Ishikawa (cell line): Measurements from ENCODE around the gene CSNK1D.

Experiments used
- CEBPB ChIP-seq: IDR thresholded peaks from 2 replicates; pipeline ENCODE4 v1.6.1; 2012
- CREB1 ChIP-seq: IDR thresholded peaks from 2 replicates; pipeline ENCODE4 v1.6.1; 2012; ENCODE audit warnings: low read depth
- EGR1 ChIP-seq: IDR thresholded peaks from 2 replicates; pipeline ENCODE4 v1.6.1; 2012
- EP300 ChIP-seq: IDR thresholded peaks from 2 replicates; pipeline ENCODE4 v1.6.1; 2012; ENCODE audit warnings: borderline replicate concordance
- FOXM1 ChIP-seq: IDR thresholded peaks from 2 replicates; pipeline ENCODE4 v1.6.1; 2012; ENCODE audit warnings: low read depth, borderline replicate concordance
- MAX ChIP-seq: IDR thresholded peaks from 2 replicates; pipeline ENCODE4 v1.6.1; 2012
- NFIC ChIP-seq: IDR thresholded peaks from 2 replicates; pipeline ENCODE4 v1.6.1; 2012
- RAD21 ChIP-seq: IDR thresholded peaks from 2 replicates; pipeline ENCODE4 v1.6.1; 2012; ENCODE audit warnings: low read depth
- REST ChIP-seq: IDR thresholded peaks from 2 replicates; pipeline ENCODE4 v1.6.1; 2012; ENCODE audit warnings: low read depth, mild to moderate bottlenecking
- TAF1 ChIP-seq: IDR thresholded peaks from 2 replicates; pipeline ENCODE4 v1.6.1; 2012; ENCODE audit warnings: low read depth, mild to moderate bottlenecking
- TCF12 ChIP-seq: IDR thresholded peaks from 2 replicates; pipeline ENCODE4 v1.6.1; 2012; ENCODE audit warnings: low read depth
- TEAD4 ChIP-seq: IDR thresholded peaks from 2 replicates; pipeline ENCODE4 v1.6.1; 2012
- USF1 ChIP-seq: IDR thresholded peaks from 2 replicates; pipeline ENCODE4 v1.6.1; 2012
- YY1 ChIP-seq: IDR thresholded peaks from 2 replicates; pipeline ENCODE4 v1.6.1; 2012; ENCODE audit warnings: low read depth
- ZBTB7A ChIP-seq: IDR thresholded peaks from 2 replicates; pipeline ENCODE4 v1.6.1; 2012; ENCODE audit warnings: low read depth

Gene CSNK1D

GRCh38 chr17:82313195-82314011, 39.9 kb upstream of the CSNK1D start:
- no peak for TF ChIP-seq YY1
- no peak for TF ChIP-seq TEAD4
- no peak for TF ChIP-seq ZBTB7A
- no peak for TF ChIP-seq REST
- no peak for TF ChIP-seq TAF1
- no peak for TF ChIP-seq FOXM1
- no peak for TF ChIP-seq MAX
- TF ChIP-seq NFIC, result no peak
- TF ChIP-seq CEBPB, result no peak
- no peak for TF ChIP-seq RAD21

GRCh38 chr17:82311971-82312370, 38.5 kb upstream of the CSNK1D start:
- TF ChIP-seq EGR1, result no peak

GRCh38 chr17:82310877-82311276, 37.4 kb upstream of the CSNK1D start:
- no peak for TF ChIP-seq YY1
- TF ChIP-seq TAF1, result no peak
- TF ChIP-seq NFIC, result no peak
- no peak for TF ChIP-seq USF1
- no peak for TF ChIP-seq ZBTB7A
- no peak for TF ChIP-seq TEAD4
- no peak for TF ChIP-seq FOXM1
- TF ChIP-seq REST, result no peak
- TF ChIP-seq EGR1, result no peak
- no peak for TF ChIP-seq RAD21
- no peak for TF ChIP-seq EP300
- no peak for TF ChIP-seq MAX
- TF ChIP-seq TCF12, result no peak

GRCh38 chr17:82309656-82310570, 36.4 kb upstream of the CSNK1D start:
- TF ChIP-seq TCF12 (no peak), EGR1 (no peak), REST (no peak), TAF1 (no peak), TEAD4 (no peak), CEBPB (no peak), RAD21 (no peak), CREB1 (no peak), FOXM1 (no peak), YY1 (no peak), EP300 (no peak), ZBTB7A (no peak), MAX (no peak), USF1 (no peak), NFIC (no peak)
